ENCODE data around the gene NELFB.

DNA sequence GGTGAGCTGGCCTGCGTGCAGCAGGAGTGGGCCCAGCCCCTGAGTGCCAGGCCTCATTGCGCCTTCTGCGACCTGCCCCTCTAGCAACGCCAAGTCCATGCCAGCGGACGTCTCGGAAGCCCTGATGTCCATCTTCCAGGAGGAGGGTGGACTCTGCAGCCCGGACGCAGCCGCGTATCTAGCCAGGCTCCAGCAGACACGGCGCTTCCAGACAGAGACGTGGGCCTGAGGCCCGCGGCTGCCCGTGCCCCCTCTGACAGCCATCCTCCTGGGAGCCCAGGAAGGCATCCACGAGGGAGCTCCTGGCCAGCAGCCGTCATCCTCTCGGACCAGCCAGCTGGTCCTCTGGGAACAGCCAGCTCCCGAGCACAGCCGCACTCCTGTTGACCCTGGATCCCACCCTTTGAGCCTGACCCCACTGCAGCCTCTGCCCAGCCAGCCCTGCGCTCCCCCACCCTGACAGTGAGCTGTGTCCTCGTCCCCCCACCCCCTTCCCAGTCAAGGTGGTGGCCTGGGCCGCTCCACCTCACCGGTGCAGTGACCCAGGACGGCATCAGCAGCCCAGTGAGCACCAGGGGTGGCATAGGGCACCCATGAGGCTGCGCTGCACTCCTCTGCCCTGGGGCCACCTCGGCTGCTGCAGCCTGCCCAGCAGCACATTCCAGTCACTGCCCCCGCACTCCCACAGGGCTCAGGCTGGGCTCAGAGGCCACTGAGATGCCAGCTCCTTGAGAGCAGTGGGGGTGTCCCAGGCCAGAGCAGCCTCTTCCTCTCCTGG lies 38.8 kb upstream of the NELFB start:
- TF ChIP-seq, protein P1, sequence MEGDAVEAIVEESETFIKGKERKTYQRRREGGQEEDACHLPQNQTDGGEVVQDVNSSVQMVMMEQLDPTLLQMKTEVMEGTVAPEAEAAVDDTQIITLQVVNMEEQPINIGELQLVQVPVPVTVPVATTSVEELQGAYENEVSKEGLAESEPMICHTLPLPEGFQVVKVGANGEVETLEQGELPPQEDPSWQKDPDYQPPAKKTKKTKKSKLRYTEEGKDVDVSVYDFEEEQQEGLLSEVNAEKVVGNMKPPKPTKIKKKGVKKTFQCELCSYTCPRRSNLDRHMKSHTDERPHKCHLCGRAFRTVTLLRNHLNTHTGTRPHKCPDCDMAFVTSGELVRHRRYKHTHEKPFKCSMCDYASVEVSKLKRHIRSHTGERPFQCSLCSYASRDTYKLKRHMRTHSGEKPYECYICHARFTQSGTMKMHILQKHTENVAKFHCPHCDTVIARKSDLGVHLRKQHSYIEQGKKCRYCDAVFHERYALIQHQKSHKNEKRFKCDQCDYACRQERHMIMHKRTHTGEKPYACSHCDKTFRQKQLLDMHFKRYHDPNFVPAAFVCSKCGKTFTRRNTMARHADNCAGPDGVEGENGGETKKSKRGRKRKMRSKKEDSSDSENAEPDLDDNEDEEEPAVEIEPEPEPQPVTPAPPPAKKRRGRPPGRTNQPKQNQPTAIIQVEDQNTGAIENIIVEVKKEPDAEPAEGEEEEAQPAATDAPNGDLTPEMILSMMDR (IDR thresholded peaks at IDR 0.05 in 8 of 11, conservative IDR thresholded peaks at IDR 0.05 in 3 of 11), result no peak
- TF ChIP-seq POLR2A (IDR thresholded peaks at IDR 0.05), result no peak

All from spleen (tissue), 7 donors.